SJCRH30 (cell line): Measurements from ENCODE around the gene USP9X. TPM values are rescaled to one million over a fixed set of nuclear protein-coding genes. Genes with fewer than 3 reads are reported as not detected.

ENCODE experiments used
- total RNA-seq: library from RNA; depleted of rRNA; stranded (reverse); fragments of >200 nt; shearing (Covaris generic); gene quantifications from 2 replicates; pipeline ENCODE4 v1.2.3, GENCODE V29; 2014; rRNA removed

The USP9X gene
- total RNA-seq, 1 experiment from 2014 or later = 72.9 TPM

Other genes starting within 250 kb of the USP9X start
- 201 and 220 TPM in 2 replicates for gene DDX3X, start 248.7 kb downstream of the USP9X start, total RNA-seq